DND-41 (cell line): ENCODE results near the gene ITGB5.

Experiments
- ATAC-seq: fragments of 200-7000 bp; cut with Tn5 transposase; 3 replicates; pipeline ENCODE4 v1.9.1; 2021; ENCODE audit warnings: low read depth; ENCODE audit not compliant: insufficient read depth
- DNase-seq: peaks from one replicate; pipeline ENCODE4 v3.0.0-alpha.2; 2020
- H2AFZ ChIP-seq: 2 replicates; pipeline ENCODE4 v1.6.0; 2012; ENCODE audit warnings: low read depth, low read length
- H3K27ac ChIP-seq: 2 replicates; pipeline ENCODE4 v1.5.1; 2012; ENCODE audit warnings: low read length, inconsistent platforms
- H3K27me3 ChIP-seq: fragments of 200-600 bp; sonication (generic); 2 replicates; pipeline ENCODE4 v1.6.0; 2012; ENCODE audit warnings: low read length, mild to moderate bottlenecking, inconsistent platforms; ENCODE audit not compliant: insufficient read depth, poor library complexity
- H3K36me3 ChIP-seq: 2 replicates; pipeline ENCODE4 v1.5.1; 2012; ENCODE audit warnings: low read length, inconsistent platforms; ENCODE audit not compliant: insufficient read depth
- H3K4me1 ChIP-seq: 2 replicates; pipeline ENCODE4 v1.5.1; 2012; ENCODE audit warnings: mild to moderate bottlenecking, low read length; ENCODE audit not compliant: insufficient read depth
- H3K4me2 ChIP-seq: 2 replicates; pipeline ENCODE4 v1.6.0; 2012; ENCODE audit warnings: mild to moderate bottlenecking, moderate library complexity, low read length, inconsistent platforms; ENCODE audit not compliant: insufficient read depth
- H3K4me3 ChIP-seq, 2 experiments: fragments of 200-600 bp in 1 of 2; shearing (Covaris generic) in 1 of 2; 2 replicates each; pipeline ENCODE4 v1.5.1; 2012 to 2016; ENCODE audit warnings: inconsistent platforms in 2 of 2, low read length in 2 of 2, mild to moderate bottlenecking in 2 of 2, low read depth in 1 of 2, moderate library complexity in 1 of 2
- H3K79me2 ChIP-seq: 2 replicates; pipeline ENCODE4 v1.6.0; 2012; ENCODE audit warnings: low read length, inconsistent platforms; ENCODE audit not compliant: insufficient read depth
- H3K9ac ChIP-seq: 2 replicates; pipeline ENCODE4 v1.6.0; 2012; ENCODE audit warnings: low read depth, mild to moderate bottlenecking, inconsistent platforms, low read length, moderate library complexity
- H3K9me3 ChIP-seq: 2 replicates; pipeline ENCODE4 v1.5.1; 2012; ENCODE audit warnings: low read length, moderate library complexity, mild to moderate bottlenecking, inconsistent platforms; ENCODE audit not compliant: insufficient read depth, severe bottlenecking
- H4K20me1 ChIP-seq: 2 replicates; pipeline ENCODE4 v1.6.0; 2012; ENCODE audit warnings: low read length; ENCODE audit not compliant: insufficient read depth
- EZH2 ChIP-seq: IDR thresholded peaks from 3 replicates; pipeline ENCODE4 v1.6.1; 2012; ENCODE audit warnings: borderline replicate concordance, low read depth, mild to moderate bottlenecking, moderate library complexity, low read length, inconsistent platforms; ENCODE audit not compliant: severe bottlenecking
- TF ChIP-seq, protein P1 (sequence below): IDR thresholded peaks from 2 replicates; pipeline ENCODE4 v1.5.1; 2012; ENCODE audit warnings: borderline replicate concordance, low read length, moderate library complexity, mild to moderate bottlenecking; ENCODE audit not compliant: poor library complexity, severe bottlenecking; ENCODE audit errors: extremely low read depth

Gene ITGB5

DNA sequence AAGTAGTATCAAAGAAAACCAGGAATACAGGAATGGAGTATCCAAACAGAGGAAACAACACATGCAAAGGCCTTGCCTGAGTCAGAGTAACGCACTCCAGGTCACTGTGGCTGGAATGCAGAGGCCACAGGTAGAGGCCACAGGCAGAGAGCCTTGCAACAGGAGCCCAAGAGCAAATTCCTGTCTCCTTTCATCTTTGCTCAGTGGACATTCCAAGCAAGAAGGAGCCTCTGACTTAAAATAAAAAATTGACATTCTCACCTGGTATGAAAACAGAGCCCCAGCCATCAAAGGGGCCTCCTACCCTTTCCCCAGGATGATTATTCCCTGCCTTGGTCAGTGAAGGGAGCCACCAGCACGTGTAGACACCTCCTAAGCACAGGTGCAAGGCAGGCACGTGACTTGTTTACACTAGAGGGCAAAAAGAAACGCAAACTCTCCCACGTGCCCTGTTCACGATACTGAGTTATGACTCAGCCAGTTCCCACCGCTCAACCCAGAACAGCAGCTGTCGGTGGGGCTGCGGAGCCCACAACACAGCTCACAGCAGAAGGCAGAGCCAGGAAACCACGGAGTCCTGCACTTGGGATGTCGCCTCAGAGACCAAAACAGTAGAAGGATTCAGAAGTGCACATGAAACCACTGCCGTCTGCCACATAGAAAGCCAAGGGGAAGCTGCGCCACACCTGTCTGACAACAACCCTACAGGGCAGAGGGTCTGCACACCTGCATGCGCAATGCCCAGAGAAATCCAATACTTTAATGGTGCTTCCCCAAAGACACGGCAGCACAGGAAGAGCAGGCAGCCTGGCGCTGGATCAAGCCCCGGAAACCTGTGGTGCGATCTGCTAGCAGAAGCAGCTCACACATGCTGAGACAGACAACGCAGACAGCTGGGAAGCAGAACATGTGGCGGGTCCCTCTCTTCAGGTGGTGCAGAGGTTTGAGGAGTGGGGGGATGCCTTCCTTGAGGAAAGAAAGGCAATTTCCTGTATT lies 52.1 kb downstream of the ITGB5 start:
- no peaks in the 10 kb centered on the region for H3K36me3 ChIP-seq
- H3K4me2 ChIP-seq = peak overlapping the region; percentile 77
- peak overlapping the region; percentile 35 for H3K9ac ChIP-seq
- peaks cover 30% of the 10 kb centered on the region for H3K4me1 ChIP-seq
- H3K79me2 ChIP-seq = no peaks in the 10 kb centered on the region
- peak overlapping the region; percentile 50; the same call in 1 of the 2 replicates for H2AFZ ChIP-seq
- peak; percentile 96 for ATAC-seq
- peak overlapping the region in 1 of 2 experiments; percentile 52; a peak in 2 of 4 replicates for H3K4me3 ChIP-seq
- no peaks in the 10 kb centered on the region for H3K27me3 ChIP-seq
- no peaks in the 10 kb centered on the region for H4K20me1 ChIP-seq
- no peak for TF ChIP-seq EZH2
- TF ChIP-seq, protein P1, sequence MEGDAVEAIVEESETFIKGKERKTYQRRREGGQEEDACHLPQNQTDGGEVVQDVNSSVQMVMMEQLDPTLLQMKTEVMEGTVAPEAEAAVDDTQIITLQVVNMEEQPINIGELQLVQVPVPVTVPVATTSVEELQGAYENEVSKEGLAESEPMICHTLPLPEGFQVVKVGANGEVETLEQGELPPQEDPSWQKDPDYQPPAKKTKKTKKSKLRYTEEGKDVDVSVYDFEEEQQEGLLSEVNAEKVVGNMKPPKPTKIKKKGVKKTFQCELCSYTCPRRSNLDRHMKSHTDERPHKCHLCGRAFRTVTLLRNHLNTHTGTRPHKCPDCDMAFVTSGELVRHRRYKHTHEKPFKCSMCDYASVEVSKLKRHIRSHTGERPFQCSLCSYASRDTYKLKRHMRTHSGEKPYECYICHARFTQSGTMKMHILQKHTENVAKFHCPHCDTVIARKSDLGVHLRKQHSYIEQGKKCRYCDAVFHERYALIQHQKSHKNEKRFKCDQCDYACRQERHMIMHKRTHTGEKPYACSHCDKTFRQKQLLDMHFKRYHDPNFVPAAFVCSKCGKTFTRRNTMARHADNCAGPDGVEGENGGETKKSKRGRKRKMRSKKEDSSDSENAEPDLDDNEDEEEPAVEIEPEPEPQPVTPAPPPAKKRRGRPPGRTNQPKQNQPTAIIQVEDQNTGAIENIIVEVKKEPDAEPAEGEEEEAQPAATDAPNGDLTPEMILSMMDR = peak; percentile 29
- H3K27ac ChIP-seq = peak overlapping the region; percentile 79
- H3K9me3 ChIP-seq = no peaks in the 10 kb centered on the region
- DNase-seq = peak; percentile 91

DNA sequence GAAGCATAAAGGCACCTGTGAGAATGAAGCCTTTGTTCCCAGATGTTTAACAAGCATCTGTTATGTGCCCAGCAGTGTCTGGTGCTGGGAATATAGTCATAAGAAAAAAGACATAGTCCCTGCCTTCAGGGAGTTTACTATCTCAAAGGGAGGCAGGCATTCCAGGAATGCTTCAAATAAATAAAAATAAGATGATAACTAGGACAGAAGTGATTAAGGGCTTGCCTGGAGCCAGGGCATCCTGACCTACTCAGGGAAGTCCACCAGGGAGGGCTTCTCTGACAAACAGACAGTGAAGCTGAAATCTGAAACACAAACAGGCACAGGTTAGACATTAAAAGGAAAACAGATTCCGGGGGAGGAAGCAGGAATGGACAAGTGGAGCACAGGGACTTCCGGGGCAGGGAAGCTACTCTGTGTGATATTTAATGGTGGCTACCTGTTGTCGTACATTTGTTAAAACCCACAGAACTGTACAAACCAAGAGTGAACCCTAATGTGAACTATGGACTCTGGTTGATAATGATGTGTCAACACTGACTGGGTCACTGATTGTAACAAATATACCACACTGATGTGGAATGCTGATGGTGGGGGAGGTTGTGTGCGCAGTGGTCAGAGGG lies 53.3 kb downstream of the ITGB5 start:
- H3K27ac ChIP-seq = no peak overlapping the region
- no peak for TF ChIP-seq EZH2
- TF ChIP-seq, protein P1 = no peak

DNA sequence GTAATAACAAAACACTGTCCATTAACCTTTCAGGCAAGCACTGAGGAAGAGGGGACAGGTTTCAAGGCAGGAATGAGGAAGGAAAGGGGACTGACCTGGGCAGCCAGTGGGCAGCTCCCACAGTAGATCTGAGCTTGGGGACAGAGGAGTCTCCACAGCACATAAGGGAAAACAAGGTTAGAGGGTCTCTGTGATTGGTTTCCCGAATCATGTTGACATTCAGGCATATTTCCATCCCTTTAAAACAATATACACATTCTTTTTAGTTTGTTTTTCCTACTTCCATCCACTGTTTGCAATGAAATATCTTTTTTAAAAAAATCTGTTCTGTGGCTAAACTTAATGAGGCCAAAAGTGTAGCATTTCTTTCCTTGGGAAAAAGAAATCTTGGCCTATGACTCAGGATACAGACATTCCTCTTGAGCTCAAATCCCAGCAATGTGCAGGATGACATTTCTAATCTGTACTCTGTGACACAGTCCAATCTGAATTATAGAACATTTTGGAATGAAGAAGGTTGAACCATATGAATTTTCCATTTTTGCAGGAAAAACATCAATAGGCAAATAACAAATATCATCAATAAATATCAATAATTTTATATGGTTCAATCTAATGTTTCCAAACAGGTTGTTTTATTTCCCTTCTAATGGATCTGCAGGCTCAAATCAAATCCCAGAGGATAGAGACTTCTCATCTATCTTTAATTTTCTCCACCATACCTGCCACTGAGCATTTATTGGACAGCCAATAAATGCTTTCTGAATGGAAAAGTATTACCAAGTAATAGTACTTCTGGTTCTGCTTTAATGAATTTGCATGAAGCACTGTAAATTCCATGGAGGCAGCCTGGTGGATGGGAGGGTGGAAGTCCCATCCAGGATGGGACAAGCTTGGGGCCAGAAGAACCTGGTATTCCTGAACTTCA lies 54.1 kb downstream of the ITGB5 start:
- no peak overlapping the region for H3K4me2 ChIP-seq
- DNase-seq (no peak), ATAC-seq (no peak)
- H3K79me2 ChIP-seq = no peaks in the 10 kb centered on the region
- no peak overlapping the region for H3K27ac ChIP-seq
- no peaks in the 10 kb centered on the region for H3K36me3 ChIP-seq
- H3K9ac ChIP-seq = no peak overlapping the region
- H3K4me3 ChIP-seq = no peak overlapping the region
- no peak overlapping the region for H2AFZ ChIP-seq
- TF ChIP-seq, protein P1 = no peak
- no peak for TF ChIP-seq EZH2
- H3K9me3 ChIP-seq = no peaks in the 10 kb centered on the region
- H4K20me1 ChIP-seq = no peaks in the 10 kb centered on the region
- peaks cover 30% of the 10 kb centered on the region for H3K4me1 ChIP-seq
- no peaks in the 10 kb centered on the region for H3K27me3 ChIP-seq

More for the DNA sequence above, 53.3 kb downstream of the ITGB5 start:
- DNase-seq (no peak), ATAC-seq (no peak)
- no peak overlapping the region for H3K9ac ChIP-seq
- no peak overlapping the region for H3K4me3 ChIP-seq
- no peak overlapping the region for H2AFZ ChIP-seq
- no peaks in the 10 kb centered on the region for H3K79me2 ChIP-seq
- H3K9me3 ChIP-seq = no peaks in the 10 kb centered on the region
- no peaks in the 10 kb centered on the region for H3K27me3 ChIP-seq
- no peaks in the 10 kb centered on the region for H4K20me1 ChIP-seq
- peaks cover 30% of the 10 kb centered on the region for H3K4me1 ChIP-seq
- no peaks in the 10 kb centered on the region for H3K36me3 ChIP-seq
- H3K4me2 ChIP-seq = no peak overlapping the region
